ENCODE data around the gene MACROD2.
"Not testable (repeated sequence)": the region's sequence is repeated elsewhere in the genome, so short reads cannot be mapped to it uniquely, and the experiment has no call there.

MACROD2 gene

DNA sequence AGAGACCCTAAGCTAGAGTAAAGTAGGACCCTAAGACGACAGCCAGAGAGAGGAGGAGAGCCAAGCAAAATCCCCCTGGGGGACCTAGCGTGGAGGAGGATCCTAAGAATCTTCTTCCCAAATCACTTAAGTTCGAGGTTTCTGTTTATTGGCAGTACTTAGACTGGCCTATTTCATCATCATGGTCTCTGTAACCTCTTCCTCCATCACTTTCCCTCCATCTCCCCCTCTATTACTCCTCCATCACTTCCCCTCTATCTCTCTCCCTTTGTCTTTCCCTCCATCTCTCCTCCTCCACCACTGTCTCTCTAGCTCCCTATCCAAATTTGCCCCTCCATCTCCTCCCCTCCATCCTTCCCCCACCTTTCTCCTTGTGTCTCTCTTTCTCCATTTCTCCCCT, 1175.7 kb downstream of the MACROD2 start:
- no peak for DNase-seq (ENCODE audit: low read depth)

DNA sequence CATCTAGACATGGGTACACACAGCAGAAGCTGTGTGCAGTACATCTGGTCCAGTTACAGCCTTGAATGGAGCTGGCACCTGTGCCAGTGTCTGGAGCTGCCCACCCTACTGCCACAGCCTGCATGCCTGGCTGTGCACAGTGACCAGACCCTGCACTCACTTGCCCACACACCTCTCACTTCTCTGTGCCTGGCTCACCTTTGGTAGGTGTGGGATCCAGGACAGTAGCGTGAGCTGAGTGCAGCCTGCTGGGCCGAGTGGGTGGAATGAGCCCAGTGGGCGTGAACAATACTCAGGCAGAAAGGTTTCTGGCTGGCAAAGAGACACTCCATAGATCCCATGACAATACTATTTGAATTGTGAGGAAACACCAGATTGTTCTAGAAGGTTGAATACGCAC, 1181.6 kb downstream of the MACROD2 start:
- DNase-seq (ENCODE audit: low read depth) = no peak

DNA sequence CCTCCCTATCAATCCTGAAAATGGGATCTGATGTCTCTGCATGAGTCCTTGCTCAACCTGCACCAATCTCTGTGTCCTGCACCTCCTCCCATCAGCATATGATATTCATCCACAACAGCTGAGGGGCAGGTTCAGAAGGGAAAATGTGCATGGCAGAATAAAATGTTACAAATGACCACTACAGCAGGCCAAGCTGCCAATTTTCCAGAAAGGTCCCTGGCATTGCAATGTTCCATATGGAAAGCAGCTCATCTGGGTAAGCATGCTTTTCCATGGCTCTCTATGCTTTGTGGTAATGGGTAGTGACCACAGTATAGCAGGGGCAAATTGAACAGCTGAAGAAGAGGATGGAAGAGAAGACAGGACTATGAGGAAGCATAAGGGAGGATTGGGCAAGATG, 1183.3 kb downstream of the MACROD2 start:
- no peak for DNase-seq (ENCODE audit: low read depth)

DNA sequence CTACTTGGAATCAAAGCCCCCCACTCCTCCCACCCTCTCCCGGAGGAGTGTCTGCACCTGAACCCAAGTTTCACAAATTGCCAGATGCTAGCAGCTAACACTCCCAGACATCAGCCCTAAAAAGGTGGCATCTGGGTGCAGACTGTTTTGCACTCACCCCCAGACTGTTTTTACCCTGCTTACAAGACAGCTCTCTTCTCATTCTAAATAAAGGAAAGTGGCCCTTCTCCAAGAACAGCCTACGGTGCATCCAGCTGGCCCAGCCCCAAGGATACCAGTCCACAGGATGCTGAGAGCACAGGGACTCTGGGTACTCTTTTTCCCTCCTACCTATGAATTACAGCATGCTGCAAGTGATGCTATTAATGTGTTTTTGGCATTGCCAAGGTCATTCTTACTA, 1184.1 kb downstream of the MACROD2 start:
- no peak for DNase-seq (ENCODE audit: low read depth)

DNA sequence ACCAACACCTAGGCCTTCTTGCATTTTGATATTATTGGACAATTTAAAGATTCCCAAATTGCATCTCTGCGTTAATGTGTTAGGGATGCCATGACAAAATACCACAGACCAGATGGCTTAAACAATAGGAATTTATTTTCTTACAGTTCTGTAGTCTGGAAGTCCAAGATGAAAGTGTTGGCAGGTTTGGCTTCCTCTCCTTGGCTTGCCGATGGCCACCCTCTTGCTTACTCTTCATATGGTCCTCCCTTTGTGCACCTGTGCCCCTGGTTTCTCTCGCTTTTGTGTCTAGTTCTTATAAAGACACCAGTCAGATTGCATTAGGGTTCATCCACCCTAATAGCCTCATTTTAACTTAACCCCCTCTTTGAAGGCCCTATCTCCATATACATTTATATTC, 1184.5 kb downstream of the MACROD2 start:
- no peak for DNase-seq (ENCODE audit: low read depth)

DNA sequence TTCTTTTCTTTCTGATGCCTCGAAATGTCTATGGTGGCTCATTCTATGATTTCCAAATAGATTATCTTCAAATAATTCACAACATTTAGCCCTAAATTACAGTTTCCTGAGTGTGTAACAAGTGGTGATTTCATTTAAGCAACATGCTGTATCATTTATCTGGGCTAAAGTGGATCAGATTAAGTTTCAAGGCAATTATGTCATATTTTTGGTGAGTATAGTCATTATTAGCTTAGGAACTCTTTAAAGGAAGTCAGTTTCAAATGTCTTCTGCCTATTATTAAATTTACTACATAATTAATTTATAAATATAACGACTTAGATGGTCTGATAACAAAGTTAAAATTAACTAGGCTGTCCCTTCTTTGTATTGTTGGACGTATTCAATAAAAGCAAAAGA, 1190.0 kb downstream of the MACROD2 start:
- DNase-seq (ENCODE audit: low read depth) = no peak

DNA sequence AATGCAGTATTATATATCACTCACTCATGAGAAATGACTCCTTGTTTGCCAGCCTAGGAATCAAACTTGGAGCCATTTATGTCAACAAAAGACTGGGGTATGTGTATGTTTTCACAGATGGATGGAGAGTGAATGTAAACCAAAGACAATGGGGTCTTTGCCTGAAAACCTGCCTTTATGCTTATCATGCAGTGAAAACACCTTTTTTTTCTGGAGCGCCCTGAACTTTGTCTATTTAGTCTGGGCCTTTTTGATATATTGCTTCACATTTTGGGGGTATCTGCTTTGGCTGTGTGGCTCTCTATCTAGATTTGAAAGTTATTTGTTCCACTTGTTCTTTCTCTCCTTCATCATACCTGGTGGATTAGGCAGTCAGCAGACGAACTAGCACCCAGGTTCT, 1190.6 kb downstream of the MACROD2 start:
- DNase-seq (ENCODE audit: low read depth) = no peak

DNA sequence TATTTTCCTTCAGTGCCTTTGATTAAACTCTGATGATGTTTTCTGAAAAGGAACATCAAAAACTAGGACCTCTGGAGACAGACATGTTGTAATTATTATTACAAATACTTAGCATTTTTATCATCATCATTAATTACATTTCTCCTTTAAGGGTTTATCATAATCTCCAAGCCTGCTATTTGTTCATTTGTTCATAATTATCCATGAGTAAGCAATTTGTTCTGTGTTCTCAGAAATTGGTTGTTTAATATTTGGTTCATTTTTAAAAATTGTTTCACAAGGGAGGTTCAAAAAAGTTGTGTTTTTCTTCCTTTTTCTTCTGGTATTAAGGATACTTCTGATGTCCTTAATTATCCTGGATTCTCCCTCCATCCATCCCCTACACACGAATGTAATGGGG, 1192.3 kb downstream of the MACROD2 start:
- DNase-seq (ENCODE audit: low read depth) = no peak

DNA sequence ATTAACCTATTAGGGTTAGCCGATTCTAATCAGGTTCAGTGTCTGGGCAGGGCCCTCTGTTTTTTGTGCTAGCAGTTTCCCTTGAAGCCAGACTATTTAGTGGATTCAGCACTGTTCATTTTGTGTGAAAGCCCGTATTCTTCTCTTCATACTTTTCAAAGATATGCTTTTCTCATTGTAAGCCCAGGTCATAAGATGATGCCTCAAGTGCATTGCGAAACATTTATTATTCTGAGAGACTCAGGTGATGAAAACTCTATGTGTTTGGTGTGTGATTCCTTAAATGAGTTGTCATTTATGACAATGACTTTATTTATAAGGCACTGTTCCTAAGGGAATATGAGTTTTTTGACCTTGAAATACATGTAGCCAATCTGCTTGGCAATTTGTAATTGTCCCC, 1193.1 kb downstream of the MACROD2 start:
- DNase-seq (ENCODE audit: low read depth) = no peak

DNA sequence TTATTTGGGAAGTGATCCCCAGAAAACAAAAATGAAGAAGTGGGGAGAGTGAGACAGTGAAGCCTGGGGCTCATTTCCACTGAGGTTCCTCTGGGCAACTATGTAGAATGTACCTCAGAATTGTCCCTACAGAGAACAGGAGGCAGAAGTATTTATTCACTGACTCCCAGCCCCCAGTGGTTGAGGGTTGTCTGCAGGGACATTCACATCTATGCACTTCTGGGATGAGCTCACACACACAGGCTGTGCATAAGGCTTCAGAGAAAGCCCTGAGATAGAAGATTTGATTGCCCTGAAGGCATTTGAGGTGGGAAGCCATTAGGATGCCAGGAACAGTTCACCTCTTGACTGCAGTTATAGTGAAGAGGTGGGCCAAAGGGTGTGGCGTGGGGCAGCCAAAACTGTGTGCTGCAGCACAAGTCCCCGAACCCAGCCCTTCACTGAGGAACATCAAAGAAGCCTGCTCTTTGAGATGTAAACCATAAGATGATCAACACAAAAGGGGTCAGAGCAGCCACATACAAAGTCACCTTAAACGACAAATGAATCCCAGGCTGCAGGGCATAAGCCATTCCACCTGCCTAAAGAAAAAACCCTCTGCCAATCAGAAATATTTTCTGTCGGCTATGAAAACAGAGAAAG, 1195.9 kb downstream of the MACROD2 start:
- no peak for DNase-seq (ENCODE audit: low read depth)

DNA sequence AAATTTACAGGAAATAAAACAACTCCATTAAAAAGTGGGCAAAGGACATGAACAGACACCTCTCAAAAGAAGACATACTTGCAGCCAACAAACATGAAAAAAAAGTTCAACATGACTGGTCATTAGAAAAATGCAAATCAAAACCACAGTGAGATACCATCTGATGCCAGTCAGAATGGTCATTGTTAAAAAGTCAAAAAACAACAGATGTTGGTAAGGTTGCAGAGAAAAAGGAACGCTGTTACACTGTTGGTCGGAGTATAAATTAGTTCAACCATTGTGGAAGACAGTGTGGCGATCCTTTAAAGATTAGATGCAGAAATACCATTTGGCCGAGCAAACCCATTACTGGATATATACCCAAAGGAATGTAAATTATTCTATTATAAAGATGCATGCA, 1200.1 kb downstream of the MACROD2 start:
- DNase-seq (ENCODE audit: low read depth) = no peak

DNA sequence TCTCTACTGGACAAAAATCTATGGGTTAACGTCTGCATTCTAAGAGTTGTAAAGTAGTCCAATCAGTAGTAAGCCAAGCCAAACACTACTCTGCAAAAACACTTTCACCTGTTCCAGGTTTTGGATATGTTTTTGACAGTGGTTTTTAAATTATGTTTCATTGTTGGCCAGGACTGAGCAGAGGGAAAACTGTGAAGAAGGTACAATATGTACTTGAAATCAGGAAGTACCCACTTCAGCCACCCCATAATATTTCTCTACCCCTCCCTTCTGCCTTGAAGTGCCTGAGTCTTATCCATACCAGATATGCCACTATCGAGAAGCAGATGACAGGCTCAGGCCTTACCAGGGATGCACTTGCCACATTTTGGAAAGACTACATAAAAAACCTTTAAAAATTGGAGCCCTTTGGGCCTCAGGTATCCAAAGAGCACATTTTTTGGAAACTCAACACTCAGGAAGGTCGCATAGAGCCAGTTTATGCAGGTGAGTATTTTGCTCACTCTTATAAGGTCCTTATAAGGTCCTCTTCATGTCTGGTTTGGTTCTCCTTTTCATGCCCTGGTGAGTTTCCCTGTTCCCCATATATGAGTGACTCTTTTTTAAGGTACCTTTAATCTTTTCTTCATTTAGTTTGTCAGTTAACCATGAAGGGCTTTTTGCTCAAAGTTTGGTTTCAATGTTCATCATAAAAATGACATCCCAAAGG, 1201.4 kb downstream of the MACROD2 start:
- no peak for DNase-seq (ENCODE audit: low read depth)

DNA sequence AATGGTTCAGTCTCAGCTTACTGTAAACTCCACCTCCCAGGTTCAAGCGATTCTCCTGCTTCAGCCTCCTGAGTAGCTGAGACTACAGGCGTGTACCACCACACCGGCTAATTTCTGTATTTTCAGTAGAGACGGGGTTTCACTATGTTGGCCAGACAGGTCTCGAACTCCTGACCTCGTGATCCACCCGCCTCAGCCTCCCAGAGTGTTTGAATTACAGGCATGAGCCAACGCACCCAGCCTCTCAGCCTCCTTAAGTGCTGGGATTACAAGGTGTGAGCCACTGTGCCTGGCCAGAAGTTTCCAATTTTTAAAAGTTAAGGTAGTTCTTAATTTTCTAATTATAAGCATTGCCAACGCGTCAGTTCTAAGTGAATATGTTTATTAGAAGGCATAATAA, 1202.7 kb downstream of the MACROD2 start:
- not testable (repeated sequence) for DNase-seq (ENCODE audit: low read depth)

DNA sequence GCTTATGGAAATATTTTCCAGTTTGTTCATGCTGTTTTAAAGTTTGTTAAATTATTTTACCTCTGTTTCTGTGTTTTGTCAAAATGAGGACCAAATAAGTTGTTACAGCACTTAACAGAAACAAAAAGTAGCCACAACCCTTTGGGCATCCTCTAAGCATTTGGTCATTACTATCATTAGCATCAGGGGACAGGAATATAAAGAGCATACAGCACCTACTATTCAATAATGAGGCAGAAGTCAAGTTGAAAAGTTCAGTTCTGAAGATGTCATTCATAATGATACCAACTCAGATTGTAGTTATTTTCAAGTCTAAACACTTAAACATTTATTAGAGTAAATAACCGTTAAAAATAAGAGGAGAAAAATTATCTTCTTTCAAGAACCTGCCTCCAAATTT, 1204.4 kb downstream of the MACROD2 start:
- DNase-seq (ENCODE audit: low read depth) = no peak

DNA sequence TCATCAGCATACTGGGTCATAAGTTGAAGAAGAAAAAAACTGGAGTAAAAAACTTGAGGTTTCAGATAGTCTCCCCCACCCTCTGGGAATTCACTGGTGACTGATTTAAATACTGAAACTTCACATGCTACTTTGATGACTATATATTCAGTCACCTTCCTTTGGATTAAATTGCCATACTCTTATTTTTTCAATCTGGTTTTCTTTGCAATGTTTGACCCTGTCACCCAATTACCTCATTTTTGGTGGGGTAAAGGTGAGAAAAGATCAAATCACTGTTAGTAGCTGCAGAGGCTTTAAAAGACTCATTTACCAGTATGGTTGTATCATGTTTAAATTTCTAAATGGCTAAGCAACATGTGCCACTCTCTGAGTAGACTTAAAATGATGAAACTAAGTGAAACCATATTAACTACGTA, 1204.8 kb downstream of the MACROD2 start:
- no peak for DNase-seq (ENCODE audit: low read depth)

DNA sequence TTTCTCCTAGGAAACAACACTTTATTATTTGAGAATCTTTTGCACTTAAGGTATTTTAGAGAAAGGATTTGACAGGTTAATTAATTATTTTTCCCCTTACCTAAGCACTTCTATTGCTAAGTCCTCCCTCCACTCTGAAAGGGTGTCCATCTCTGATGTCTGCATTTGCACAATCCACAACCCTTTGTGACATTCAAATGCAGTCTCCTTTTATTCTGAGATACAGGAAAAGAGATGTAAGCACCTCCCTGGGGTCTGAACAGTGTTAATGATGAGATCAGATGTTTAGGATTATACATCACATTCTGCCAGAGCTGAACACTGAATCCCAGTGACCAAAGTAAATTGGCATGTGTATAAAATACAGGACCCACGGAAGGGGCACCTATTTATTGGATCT, 1206.3 kb downstream of the MACROD2 start:
- no peak for DNase-seq (ENCODE audit: low read depth)

DNA sequence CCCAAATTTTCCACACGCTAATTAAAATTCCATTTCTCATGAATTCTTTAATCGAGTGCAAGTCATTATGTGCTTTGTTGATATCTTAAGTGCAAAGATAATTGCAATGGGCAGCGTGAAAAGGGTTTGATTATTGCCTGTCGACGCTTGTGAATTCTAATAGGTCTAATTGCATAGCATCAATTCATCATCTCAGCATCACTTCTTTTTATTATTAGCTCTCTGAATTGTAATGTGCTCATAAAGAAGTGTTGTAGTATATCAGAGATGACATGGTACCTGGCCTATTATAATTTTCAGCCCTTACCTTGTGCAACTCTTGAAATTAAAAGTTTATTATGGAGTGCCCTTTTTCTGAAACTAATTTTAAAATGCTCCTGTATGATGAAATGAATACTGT, 1208.9 kb downstream of the MACROD2 start:
- DNase-seq (ENCODE audit: low read depth) = no peak

DNA sequence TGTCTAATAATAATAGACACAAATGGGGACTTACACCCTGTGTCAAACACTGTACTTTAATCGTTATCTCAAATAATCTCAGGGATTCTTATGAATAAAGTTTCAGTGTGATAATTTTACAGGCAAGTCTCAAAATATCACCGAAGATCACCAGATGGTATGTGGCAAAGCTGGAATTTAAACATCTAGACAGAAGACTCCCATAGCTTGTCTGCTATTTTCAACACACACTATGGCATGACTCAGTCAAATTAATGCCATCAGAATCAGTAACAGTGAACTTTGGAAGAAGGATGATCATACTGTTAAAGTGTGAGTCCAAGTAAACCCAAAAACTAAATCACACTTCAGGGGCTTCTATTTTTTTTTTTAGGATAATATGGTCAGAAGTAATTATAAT, 1209.7 kb downstream of the MACROD2 start:
- no peak for DNase-seq (ENCODE audit: low read depth)

DNA sequence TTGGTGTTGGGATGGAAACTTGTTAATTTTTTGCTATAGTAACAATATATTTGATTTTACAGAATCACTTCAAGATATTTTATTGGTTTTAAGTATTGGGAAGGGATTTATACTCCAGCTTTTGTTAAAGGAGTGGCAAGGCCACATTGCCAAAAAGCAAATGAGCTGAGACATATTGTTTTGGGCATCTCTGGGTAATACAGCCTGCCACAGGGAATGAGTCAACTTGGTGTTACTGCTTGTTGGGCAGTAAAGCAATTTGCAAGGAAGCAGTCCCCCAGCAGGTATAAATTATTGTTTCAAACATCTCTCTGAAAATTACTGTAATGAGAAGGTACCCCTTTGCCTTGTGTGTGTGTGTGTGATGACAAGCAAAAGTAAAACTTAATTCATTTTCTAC, 1210.4 kb downstream of the MACROD2 start:
- no peak for DNase-seq (ENCODE audit: low read depth)

DNA sequence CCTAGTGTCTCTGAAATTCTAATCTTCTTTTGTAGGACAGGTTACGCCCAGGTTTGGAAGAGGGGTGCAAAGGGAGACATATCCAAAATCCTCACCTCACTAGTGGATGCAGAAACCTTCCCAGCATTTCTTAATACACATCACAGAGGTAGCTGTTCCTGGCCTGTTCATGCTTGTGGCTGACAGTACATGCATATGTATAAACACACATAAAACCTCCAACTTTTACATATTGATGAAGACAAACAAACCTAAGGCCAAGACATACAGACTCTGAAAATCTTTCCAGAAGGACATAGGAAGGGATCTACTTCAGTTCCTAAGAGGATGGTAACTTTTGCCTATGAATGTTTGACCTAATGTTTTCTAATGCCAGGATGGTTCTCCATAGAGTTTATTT, 1214.2 kb downstream of the MACROD2 start:
- DNase-seq (ENCODE audit: low read depth) = no peak

DNA sequence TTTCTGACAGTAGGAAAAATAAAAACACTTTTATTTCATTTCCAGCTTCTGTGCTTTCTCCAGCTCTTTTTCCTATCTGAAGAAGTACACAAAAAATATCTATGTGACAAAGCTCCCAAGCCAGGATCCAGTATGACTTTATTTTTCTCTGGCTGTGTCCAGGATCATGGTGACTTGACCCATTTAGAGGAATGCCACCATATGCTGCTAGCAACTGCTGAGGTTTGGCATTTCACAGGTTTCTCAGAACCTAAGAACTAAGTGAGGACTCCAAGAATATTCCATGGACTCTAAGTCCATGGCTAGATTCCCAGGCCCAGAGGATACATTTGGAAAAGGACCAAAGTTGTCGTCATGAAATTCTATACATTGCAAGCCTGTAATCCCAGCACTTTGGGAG, 1218.7 kb downstream of the MACROD2 start:
- no peak for DNase-seq (ENCODE audit: low read depth)

DNA sequence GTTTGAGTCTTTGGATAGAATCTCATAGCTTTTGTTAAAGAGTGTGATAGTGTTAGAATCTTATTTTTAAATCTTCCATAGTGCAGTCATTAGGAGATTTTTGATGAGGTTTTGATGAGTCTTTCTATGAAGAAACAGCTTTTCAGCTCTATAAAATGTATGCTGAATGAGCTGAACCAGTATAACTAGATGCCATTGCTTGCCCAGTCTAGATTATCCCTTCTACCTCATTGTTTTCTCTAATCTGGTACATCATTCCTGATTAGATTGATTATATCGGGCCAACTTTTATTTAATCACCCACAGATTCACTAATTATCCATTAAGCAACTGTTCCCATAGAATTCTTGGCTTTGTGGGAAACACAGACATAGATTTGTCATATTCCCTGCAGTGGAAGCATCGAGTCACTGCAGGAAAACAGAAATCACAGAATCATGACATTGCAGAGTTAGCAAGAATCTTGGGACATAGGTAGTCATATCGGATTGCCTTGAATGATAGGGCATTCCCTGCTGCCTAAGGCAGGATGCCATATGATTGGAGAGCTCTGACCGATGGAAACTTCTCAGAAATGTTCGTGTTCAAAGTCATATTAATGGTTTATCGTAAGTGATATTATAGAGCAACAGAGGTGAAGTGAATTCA, 1224.8 kb downstream of the MACROD2 start:
- no peak for DNase-seq (ENCODE audit: low read depth)

DNA sequence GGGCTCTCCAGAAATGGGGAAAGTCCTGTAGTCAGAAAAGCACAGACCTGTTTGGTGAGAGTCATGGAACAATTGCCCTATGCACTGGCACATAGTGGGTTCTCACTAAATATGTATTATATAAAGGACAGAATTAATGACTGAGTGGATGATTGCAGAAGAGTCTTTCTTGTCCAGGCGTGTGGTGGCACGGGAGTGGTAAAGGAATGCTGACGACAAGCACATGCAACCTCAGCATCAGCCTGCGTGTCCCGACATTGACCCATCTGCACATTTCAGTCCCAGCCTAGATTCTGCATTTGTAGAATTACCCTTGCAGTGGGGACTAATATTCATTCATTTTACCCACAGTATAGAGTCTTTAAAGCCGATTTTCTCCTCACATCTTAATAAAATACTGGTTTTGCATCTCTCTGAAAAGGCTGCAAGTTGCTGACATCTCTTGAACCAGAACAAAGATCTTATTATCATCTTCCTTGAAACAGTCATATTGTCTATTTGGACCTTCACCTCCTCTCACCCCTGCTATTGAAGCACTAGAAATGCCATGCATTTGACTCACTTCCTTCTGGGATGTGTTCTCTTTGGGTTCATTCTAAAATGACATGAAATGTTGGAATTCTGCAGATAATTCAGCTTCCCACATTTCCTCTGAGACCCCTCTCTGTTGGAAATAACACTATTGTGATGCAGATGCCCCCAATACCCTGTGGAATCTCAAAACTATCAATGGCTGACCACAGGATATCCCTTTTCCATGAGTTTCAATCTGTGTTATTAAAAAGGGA, 1225.7 kb downstream of the MACROD2 start:
- no peak for DNase-seq (ENCODE audit: low read depth)

Measured in activated T-helper 1 cell treated with Interleukin-2 at 50 U/mL for 16 hours (primary cell).